HUES48 (cell line): Measurements from ENCODE around the gene UNC119B.

Experiments
- H3K27ac ChIP-seq: one replicate; pipeline ENCODE4 v1.7.0; 2013; ENCODE audit warnings: low read depth, low read length, inconsistent platforms
- H3K27me3 ChIP-seq: 2 replicates; pipeline ENCODE4 v1.6.1; 2013; ENCODE audit warnings: mild to moderate bottlenecking, low read length; ENCODE audit not compliant: control insufficient read depth, insufficient read depth
- H3K36me3 ChIP-seq: 2 replicates; pipeline ENCODE4 v1.6.1; 2013; ENCODE audit warnings: low read length; ENCODE audit not compliant: control insufficient read depth, insufficient read depth
- H3K4me1 ChIP-seq: 2 replicates; pipeline ENCODE4 v1.6.1; 2013; ENCODE audit warnings: mild to moderate bottlenecking, low read length; ENCODE audit not compliant: control insufficient read depth, insufficient read depth
- H3K4me3 ChIP-seq: 2 replicates; pipeline ENCODE4 v1.5.1; 2013; ENCODE audit warnings: mild to moderate bottlenecking, low read depth, low read length
- H3K9ac ChIP-seq: 2 replicates; pipeline ENCODE4 v1.6.1; 2013; ENCODE audit warnings: mild to moderate bottlenecking, low read depth, low read length, moderate library complexity
- H3K9me3 ChIP-seq: 2 replicates; pipeline ENCODE4 v1.6.1; 2013; ENCODE audit warnings: low read length; ENCODE audit not compliant: control insufficient read depth, insufficient read depth

Gene UNC119B

DNA sequence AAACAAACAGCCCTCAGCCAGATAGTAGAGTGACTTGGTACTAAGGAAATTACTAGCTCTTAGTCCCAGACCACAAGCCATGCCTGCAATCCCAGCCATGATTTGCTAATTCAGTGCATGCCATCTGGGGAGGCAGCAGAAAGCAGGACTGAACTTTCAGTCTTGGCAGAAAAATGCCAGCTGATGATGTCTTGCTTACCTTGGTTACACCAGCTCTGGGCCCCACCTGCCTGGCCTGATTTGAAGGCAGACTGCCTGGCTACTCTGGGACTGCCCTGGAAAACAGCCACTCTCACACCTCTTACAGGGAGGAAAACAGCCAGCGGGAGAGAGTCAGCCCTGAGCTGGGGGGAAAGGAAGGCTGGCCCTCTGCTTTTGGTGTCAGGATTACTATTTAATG, 4.6 kb upstream of the UNC119B start:
- Histone ChIP-seq H3K27me3 (no peaks in the 10 kb centered on the region), H3K9ac (no peak overlapping the region), H3K4me3 (no peak overlapping the region), H3K36me3 (peaks cover 37% of the 10 kb centered on the region), H3K9me3 (no peaks in the 10 kb centered on the region), H3K4me1 (peaks cover 7% of the 10 kb centered on the region), H3K27ac (no peak overlapping the region)

DNA sequence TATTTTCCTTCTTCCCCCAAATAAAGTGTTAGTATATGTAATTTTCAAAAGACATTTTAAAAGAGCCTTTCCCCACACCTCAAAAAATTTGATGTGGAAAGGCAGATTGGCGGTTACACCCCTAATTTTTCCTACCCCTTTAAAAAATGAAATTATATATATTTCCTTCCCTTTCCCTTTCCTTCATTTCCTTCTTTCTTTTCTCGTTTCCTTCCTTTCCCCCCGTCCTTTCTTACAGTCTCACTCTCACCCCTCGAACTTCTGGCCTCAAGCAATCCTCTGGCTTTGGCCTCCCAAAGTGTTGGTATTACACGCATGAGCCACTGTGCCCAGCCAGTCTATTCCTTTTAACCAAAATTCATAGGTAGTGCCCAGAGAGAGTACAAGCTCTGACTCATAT, 4.2 kb upstream of the UNC119B start:
- Histone ChIP-seq H3K4me3 (no peak overlapping the region), H3K36me3 (peaks cover 32% of the 10 kb centered on the region), H3K27me3 (no peaks in the 10 kb centered on the region), H3K27ac (no peak overlapping the region), H3K9me3 (no peaks in the 10 kb centered on the region), H3K9ac (no peak overlapping the region), H3K4me1 (peaks cover 7% of the 10 kb centered on the region)

DNA sequence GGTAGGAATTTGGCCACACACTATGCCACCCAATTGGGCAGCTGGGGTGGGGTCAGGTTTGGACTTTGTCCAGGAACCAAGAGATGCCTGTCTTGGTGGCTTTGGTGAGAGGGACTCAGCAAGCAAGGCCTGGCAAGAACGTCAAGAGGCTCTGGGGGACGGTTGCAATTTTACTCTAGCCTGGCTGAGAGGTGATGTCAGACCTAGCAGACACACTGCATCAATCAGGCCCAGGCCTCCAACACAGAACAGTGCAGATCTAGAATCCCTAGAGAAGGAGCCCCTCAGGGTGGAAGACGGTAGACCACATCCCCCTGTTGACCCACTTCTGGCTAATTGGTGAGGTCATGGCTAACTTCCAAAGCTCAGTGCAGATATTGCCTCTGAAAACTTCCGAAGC, 1.6 kb upstream of the UNC119B start:
- Histone ChIP-seq H3K4me1 (peaks cover 21% of the 10 kb centered on the region), H3K27ac (no peak overlapping the region), H3K36me3 (peaks cover 23% of the 10 kb centered on the region), H3K9me3 (no peaks in the 10 kb centered on the region), H3K27me3 (no peaks in the 10 kb centered on the region), H3K4me3 (no peak overlapping the region), H3K9ac (no peak overlapping the region)

DNA sequence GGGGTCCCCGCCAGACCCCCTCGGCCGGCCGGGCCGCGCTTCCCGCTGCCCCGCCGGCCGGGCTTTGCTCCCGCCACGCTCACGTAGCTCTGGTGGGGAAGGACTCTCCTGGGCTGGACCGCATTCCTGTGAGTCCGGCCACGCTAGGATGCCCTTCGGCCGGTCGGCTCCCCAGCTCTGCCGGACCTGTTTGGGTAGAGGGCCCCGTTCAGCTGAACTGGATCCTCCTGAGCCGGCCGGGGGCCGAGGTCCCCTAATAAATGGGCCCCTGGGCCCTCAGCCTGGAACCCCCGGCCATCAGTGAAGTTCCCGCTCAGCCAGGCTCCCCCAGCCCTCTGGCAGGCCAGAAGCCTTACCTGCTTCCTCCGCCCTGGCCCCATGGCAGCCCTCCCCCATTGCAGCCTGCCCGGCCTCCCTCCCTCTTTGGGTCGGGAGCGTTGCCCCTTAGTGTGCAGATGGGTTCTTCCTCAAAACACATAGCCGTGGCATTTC, 593 bp downstream of the UNC119B start:
- Histone ChIP-seq H3K9ac (peak overlapping the region; percentile 91), H3K27ac (peak overlapping the region; percentile 72), H3K4me1 (peaks cover 21% of the 10 kb centered on the region), H3K36me3 (peaks cover 34% of the 10 kb centered on the region), H3K4me3 (peak overlapping the region; percentile 84), H3K9me3 (no peaks in the 10 kb centered on the region), H3K27me3 (no peaks in the 10 kb centered on the region)

DNA sequence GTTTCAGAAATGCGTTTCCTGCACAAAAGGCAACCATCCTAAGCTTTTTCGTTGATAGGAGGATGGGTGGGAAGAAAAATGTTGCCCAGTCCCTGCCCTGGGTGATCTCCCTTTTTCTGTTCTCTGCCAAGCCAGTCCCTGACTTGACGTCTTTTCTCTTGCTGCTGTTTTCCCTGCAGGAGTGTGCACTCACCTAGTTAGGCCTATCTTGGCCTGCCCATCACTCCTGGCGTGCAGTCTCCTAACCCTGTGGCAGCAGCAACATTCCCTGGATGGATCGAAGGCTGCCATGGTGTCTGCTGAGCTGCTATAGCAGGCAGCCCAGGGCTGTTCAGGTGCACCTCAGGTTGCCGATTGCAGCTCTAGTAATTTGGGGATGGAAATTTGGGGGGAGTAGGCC, 1.2 kb downstream of the UNC119B start:
- Histone ChIP-seq H3K9ac (no peak overlapping the region; the same call in 1 of the 2 replicates), H3K27me3 (no peaks in the 10 kb centered on the region), H3K27ac (no peak overlapping the region), H3K36me3 (peaks cover 40% of the 10 kb centered on the region), H3K4me1 (peaks cover 21% of the 10 kb centered on the region), H3K9me3 (no peaks in the 10 kb centered on the region), H3K4me3 (peak overlapping the region; percentile 84)

DNA sequence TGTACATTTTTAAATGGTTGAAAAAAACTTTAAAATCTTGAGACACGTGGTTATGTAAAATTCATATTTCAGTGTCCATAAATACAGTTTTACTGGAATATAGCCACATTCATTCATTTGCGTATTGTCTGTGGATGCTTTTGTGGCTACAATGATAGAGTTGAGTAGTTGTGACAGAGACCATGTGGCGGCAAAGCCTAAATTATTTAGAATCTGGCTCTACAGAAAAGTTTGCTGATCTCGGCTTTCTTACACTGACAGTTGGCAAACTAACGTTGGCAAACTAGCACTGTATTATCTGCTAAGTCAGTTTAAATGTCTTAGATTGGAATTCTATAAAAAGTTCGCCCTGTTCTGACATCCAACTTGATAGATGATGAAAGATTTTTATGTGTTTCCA, 2.4 kb downstream of the UNC119B start:
- H3K36me3 ChIP-seq: peaks cover 51% of the 10 kb centered on the region
- H3K4me3 ChIP-seq: no peak overlapping the region
- no peaks in the 10 kb centered on the region for H3K9me3 ChIP-seq
- peaks cover 21% of the 10 kb centered on the region for H3K4me1 ChIP-seq
- no peak overlapping the region for H3K9ac ChIP-seq
- H3K27ac ChIP-seq: no peak overlapping the region
- H3K27me3 ChIP-seq: no peaks in the 10 kb centered on the region

DNA sequence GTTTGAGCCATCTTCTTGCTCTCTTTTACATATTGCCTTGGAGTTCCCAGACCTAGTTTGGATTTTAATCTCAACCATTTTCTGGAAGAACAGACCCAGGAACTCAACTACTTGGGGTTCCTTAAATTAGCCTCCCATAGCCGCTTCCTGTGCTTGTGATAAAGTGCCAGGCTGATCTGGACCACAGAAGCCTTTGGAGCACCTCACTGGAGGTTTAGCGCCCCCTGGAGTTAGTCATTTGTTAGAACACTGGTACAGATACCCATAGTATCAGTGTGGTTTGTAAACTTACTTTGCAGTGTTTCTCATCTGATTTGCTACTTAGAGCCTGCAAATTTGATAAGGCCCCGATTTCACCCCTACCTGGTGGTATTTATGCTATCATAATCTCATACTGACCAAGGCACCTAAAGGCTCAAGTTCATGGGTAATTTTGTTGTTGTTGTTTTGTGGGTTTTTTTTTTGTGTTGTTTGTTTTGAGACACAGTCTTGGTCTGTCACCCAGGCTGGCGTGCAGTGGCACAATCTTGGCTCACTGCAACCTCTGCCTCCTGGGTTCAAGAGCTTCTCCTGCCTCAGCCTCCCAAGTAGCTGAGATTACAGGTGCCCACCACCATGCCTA, 3.7 kb downstream of the UNC119B start:
- H3K27ac ChIP-seq: no peak overlapping the region
- peaks cover 62% of the 10 kb centered on the region for H3K36me3 ChIP-seq

DNA sequence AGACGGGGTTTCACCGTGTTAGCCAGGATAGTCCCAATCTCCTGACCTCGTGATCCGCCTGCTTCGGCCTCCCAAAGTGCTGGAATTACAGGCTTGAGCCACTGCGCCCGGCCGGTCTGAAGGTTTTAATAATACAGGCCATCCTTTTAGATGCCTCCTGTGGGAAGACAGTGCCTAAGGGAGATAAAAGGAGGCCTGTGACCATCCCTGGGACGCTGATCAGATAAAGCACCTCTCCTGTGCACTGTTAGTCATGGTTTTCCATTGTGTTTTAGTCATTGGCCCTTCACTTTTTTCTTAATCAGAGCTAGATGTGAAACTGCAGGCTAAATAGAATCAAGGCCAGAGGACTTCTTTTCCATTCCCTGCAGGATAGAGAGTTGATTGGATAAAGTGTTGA, 7.8 kb downstream of the UNC119B start:
- peaks cover 92% of the 10 kb centered on the region for H3K36me3 ChIP-seq

More for the DNA sequence above, 3.7 kb downstream of the UNC119B start:
- no peak overlapping the region for H3K9ac ChIP-seq
- no peaks in the 10 kb centered on the region for H3K27me3 ChIP-seq
- no peaks in the 10 kb centered on the region for H3K9me3 ChIP-seq
- H3K4me3 ChIP-seq: no peak overlapping the region
- H3K4me1 ChIP-seq: peaks cover 21% of the 10 kb centered on the region

DNA sequence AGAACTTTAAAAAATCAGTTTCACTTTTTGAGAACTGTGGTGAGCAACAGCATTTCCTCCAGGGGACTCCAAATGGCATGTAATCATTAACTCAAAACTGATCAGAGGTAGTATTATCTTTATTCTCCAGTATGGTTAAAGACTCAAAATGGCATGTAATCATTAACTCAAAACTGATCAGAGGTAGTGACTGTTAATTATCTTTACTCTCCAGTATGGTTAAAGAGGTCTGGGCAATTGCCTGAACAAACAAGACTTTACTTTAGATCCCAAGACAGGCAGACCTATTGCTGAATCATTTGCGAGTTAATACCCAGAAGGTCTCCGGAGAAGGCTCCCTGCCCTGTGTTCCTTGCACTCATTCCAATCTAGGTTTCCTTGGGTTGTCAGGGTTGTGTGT, 8.8 kb downstream of the UNC119B start:
- H3K27ac ChIP-seq: no peak overlapping the region
- no peaks in the 10 kb centered on the region for H3K9me3 ChIP-seq
- no peak overlapping the region for H3K4me3 ChIP-seq
- no peaks in the 10 kb centered on the region for H3K27me3 ChIP-seq
- no peaks in the 10 kb centered on the region for H3K4me1 ChIP-seq
- no peak overlapping the region for H3K9ac ChIP-seq
- H3K36me3 ChIP-seq: peaks cover 93% of the 10 kb centered on the region

More for the DNA sequence above, 7.8 kb downstream of the UNC119B start:
- Histone ChIP-seq H3K9me3 (no peaks in the 10 kb centered on the region), H3K4me3 (no peak overlapping the region), H3K27me3 (no peaks in the 10 kb centered on the region), H3K27ac (no peak overlapping the region), H3K9ac (no peak overlapping the region), H3K4me1 (no peaks in the 10 kb centered on the region)

DNA sequence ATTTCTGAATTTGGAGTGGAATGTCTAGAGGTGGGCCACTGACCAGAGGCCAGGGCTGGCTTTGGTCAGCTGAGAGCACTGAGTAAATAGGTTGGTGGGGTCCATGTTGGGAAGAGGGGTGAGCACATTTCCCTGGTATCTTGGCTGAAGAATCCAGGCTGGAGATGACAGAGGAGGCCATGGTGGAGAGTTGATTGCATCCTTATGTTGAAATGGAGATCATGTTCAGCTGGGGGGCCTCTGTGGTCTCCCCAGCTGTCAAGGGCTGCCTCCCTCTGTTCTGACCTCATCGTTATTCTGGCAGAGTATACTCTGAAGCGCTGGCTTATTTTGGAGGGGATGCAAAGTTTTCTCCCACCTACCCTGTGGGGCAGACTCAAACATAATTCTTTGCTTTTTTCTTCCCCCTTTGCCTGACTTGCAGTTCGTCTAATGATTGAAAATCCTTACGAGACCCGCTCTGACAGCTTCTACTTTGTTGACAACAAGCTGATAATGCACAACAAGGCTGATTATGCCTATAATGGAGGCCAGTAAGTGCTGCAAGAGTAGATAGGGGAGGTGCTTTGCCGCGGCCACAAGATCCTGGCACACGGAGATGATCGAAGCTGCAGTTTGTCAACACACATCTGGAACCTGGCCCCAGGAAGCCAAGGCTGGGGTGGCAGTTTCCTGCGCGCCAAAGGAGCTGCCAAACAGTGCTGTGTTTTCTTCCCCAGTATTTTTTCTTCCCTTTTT, 9.4 kb downstream of the UNC119B start:
- no peak overlapping the region for H3K4me3 ChIP-seq
- peaks cover 2% of the 10 kb centered on the region; the same call in 1 of the 2 replicates for H3K4me1 ChIP-seq
- no peaks in the 10 kb centered on the region for H3K27me3 ChIP-seq
- H3K27ac ChIP-seq: no peak overlapping the region
- H3K36me3 ChIP-seq: peaks cover 89% of the 10 kb centered on the region
- H3K9me3 ChIP-seq: no peaks in the 10 kb centered on the region
- no peak overlapping the region for H3K9ac ChIP-seq

DNA sequence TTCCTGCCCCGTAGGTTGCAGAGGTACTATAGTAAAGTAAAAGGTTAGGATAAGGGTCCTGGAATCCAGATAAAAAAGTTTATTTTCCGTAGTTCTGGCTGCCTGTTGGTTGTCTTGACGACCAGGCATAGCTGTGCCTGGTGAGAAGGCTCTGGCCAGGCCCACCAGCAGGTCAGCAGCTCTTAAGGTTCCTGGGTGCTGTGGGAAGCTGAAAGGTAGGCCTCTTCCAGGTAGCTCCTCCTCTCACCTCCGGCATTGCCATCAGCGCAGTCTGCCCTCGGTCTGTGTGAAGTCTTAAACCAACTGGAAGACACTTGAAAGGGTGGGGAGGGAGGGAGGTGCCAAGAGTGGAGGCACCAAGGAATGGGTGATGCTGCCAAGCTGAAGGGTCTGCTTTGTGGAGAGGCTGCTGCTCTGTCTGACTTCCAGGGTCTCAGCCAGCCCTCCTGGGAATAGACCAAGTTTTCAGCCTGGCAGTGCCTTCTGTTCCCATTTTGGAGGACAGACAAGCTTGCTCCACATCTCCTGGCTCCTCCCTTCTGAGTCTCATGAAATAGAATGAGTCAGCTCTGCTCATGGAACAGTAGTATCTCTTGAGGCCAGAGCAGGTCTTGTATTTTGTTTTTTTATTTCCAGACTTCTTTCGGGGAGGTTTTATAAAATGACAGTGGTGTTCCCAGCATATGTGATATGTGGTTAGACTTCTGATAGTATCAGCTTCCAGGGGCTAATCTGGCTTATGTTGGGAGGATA, 10.2 kb downstream of the UNC119B start:
- H3K4me3 ChIP-seq: no peak overlapping the region
- H3K27ac ChIP-seq: no peak overlapping the region
- no peak overlapping the region for H3K9ac ChIP-seq
- no peaks in the 10 kb centered on the region for H3K9me3 ChIP-seq
- H3K27me3 ChIP-seq: no peaks in the 10 kb centered on the region
- H3K4me1 ChIP-seq: peaks cover 8% of the 10 kb centered on the region; the same call in 1 of the 2 replicates
- peaks cover 83% of the 10 kb centered on the region for H3K36me3 ChIP-seq
